Medulla oblongata (tissue), 1 donor: Measurements from ENCODE around the gene DPP6.
"Not testable (repeated sequence)": the region's sequence is repeated elsewhere in the genome, so short reads cannot be mapped to it uniquely, and the experiment has no call there.

ENCODE experiments used
- DNase-seq: peaks from one replicate; pipeline ENCODE4 v3.0.0-alpha.2; 2015; ENCODE audit errors: extremely low spot score

Gene DPP6

GRCh38 chr7:154051643-154052529 is at the start of gene DPP6:
Gene DPP6, plus strand, starts transcription at chr7:154052398.
- not testable (repeated sequence) for DNase-seq

DNA sequence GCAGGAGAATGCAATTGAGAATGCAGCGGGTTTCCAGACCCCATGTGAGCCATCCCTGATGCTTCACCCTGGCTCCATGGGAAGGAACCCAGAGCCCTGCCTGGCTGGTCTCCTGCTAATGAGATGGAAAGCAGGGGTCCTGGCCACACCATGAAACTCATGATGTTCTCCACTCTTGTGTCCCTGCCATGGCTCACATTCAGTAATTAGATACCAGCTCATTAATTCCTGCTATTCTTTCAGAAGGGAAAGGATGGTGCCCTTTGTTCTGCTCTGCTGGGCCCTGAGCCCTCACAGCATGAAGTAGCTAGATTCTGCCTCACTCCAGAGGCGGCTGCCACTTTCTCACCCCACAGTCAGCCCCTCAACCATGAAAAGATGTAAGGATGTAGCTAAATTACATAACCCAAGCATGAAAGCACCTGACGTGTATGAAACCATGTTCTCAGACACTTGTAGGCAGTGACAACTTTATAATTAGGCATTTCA is 42.7 kb upstream of the DPP6 start:
- not testable (repeated sequence) for DNase-seq

DNA sequence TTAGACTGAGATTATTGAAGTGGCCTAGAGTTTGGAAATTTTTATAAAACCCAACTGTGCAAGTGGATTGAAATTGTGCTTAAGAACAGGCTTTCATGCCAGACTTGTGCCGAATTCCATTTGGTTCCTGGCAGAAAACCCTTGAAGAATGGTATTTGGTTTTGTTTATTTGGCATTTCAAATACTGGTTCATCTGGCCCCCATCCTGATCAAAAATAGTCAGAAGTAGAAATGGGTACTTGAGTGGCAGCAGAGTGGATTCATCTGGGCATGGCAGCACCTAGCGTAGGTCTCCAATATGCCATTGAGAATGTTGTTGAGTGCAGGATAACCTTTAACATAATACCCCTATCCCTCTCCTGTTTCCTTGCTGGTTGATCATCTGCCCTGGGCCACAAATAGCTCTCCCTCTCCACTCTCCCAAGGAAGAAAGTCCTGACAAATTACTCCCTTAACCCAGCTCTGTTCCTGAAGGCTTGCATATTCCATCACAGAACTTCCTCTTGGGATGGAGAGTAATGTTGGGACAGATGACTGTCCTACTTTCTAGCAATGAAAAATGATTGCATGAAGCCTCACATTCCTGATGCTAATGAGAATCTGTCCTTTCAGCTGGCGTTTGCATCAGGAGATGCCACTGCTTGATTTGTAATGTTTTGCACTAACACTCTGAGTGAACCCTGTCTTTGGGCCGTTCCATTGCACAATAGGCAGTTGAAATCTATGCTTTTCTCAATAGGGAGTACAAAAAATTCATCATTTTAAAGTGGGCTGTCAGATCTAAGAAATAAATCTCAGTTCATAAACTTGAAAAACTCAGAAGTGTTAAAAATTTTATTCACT is 41.3 kb upstream of the DPP6 start:
- DNase-seq = not testable (repeated sequence)

DNA sequence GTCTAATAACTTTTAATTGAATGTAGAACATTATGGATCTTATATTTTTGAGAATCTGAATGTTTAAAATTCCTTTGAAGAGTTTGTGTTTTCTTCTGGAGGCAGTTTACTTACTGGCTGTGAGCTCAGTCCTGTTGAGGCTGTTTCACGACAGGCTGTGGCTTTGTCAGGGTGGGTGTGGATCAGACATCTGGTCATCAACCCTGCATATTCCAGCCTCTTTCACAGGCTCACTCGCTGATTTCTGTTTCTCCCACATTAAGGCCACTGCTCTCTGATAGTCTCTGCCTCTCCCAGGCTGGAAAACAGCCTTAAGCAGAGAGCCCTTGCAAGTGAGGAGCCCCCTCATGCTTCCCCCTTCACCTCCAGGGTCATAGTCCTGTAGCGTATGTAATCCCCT is 39.4 kb upstream of the DPP6 start:
- DNase-seq = not testable (repeated sequence)

- not testable (repeated sequence) for DNase-seq
These were observed 36.6 kb upstream of the DPP6 start for GRCh38 chr7:154015636-154016035.

GRCh38 chr7:154018354-154018753 is 33.8 kb upstream of the DPP6 start:
- not testable (repeated sequence) for DNase-seq

- not testable (repeated sequence) for DNase-seq
These were observed 24.4 kb upstream of the DPP6 start for GRCh38 chr7:154027805-154028204.

DNA sequence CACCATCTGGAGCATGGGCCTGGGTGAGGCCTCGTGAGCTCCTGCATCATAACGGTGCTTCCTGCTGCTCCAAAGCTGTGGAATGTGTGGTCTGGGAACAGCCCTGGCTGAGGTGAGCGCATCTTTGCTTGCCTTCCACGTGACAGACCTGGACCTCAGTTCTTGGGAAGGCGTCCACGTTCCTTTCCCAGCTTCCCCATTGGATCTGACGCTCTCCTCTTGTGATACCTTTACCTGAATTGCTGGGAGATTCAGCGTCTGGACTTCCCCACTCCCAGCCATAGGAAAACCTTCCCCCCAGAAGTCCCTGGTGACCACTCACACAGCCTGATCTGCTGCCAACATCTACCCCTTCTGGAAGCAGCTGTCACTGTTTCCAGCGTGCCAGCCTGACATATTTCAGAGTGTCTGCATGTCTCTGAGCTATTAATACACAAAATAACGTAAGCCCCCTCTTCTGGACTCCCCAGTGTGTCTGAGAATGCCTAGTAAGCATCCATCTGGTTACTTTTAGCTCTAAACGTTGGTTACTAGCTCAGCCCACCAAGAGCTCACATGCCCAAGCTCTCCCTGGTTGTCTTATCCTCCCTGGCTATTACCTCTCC is 21.6 kb upstream of the DPP6 start:
- DNase-seq = not testable (repeated sequence)

DNA sequence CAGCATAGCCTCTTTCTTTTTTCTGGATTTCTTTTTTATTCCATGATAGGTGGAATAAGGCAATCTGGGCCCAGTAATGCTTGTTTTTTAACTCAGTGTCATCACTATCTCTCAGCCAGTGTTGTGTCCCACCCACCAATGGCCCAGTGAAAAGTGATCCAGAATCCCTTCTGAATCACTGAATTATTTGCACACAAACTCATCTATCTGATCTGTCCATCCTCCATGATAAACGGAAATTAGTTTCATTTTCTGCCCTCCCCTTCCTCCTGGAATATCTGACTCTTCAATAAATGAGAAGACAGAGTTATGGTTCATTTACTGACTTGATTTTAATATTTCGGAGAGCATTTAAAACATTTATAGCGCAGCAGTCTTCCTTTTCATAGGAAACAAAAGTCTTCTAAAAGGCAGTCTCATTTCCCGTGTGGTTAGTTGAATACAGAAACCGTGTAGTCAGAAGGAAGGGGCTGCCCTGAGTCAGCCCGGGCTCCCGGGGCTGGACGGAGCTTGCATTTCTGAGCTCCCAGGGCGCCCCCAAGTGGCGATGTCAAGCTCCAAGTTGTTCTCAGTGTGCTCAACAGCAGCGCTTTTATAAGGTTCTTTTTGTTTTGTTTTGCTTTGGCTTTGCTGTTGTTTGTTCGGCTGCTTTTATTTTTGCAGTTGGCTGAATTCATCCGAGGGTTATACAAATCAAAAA is 12.6 kb upstream of the DPP6 start:
- not testable (repeated sequence) for DNase-seq

DNA sequence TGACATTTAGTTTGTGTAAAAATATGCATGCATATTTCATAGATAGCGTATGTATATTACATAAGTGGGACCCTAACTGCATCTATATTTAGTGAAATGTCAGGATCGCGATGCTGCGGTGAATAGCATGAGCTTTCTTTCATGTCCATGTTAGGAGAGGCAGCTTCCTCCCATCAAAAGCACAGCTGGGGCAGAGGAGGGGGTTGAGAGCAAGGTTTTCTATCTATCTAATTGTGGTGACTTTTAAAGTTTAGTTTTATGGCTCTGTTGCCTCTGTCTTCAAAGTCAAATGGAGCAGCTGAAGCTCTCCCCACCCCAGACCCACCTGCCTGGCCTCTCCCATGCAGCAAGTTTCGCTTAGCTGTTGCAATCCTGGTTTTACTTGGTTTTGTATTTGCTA is 1.8 kb upstream of the DPP6 start:
- not testable (repeated sequence) for DNase-seq

- not testable (repeated sequence) for DNase-seq
These were observed 1.1 kb upstream of the DPP6 start for GRCh38 chr7:154051006-154051642.

DNA sequence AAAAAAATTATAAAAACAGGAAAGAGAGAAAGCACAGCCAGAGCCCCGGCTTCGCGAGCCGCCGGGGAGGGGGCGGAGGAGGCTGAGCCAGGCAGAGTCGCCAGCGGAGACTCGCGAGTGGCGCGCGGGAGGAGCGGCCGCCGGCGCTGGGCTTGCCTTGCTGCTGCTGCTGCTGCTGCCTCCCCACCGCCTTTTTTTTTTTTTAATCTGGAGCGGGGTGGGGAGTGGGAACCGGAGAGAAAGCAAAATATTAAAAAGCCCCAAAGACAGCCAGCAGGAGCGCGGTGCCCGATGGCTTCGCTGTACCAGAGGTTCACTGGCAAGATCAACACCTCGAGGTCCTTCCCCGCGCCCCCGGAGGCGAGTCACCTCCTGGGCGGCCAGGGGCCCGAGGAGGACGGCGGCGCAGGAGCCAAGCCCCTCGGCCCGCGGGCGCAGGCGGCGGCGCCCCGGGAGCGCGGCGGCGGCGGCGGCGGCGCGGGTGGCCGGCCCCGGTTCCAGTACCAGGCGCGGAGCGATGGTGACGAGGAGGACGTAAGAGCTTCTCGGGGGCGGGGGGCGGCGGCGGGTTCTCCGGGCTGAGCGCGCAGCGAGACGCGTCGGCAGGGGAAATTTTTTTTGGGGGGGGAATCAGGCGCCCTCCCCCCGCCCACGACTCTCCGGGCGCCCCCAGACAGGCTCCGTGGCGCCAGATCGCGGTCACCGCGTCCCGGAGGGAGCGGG is 493 bp downstream of the DPP6 start:
- DNase-seq = not testable (repeated sequence)

- not testable (repeated sequence) for DNase-seq
These were observed 1.5 kb downstream of the DPP6 start for GRCh38 chr7:154053466-154054312.

DNA sequence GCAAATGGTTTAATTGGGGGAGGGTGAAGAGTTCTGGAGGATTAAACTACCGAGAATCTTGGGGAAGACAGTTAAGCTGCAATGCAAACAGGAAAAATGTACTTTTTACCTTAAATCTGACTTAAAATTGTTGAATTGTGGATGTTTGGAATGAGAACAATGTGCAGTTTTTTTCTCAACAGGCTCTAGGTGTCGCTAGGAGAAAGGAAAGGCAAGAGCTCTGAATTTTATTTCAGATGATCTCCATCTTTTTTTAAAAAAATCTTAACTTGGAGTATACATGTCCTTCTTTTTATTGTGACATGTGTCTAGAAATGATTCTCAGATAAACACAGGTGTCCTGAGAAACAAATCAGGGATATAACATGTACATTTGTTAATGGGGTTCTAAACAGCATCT is 2.5 kb downstream of the DPP6 start:
- DNase-seq = not testable (repeated sequence)

DNA sequence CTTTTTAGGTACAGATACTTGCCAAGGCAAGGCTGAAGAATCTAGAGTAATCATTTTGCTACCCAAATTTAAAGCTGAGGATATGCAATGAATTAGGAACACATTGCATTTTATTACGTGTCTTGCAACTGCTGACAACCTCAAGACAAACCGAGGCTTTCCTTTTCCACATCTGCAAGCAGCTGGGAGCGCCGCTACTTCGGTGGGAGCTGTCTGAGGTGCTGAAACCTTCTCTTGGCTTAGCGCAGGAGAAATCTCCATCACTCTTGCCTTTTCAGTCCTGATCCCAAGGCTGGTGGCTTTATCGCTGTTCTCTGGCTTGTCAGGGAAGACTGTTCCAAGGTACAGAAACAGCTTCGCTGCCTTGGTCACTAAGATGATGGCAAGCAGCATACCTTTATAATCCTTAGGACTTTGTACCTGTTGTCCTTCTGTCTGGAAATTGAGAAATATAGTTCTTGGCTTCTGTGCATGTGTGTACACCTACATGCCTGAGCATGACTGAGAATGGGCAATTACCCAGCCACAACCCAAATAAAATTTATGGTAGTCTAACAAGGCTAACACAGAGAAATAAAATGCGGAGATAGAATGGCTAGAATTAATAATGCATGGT is 3.4 kb downstream of the DPP6 start:
- peak; percentile 45 for DNase-seq

GRCh38 chr7:154058783-154059182 is 6.6 kb downstream of the DPP6 start:
- not testable (repeated sequence) for DNase-seq

- DNase-seq = not testable (repeated sequence)
These were observed 8.4 kb downstream of the DPP6 start for GRCh38 chr7:154060551-154060950.

DNA sequence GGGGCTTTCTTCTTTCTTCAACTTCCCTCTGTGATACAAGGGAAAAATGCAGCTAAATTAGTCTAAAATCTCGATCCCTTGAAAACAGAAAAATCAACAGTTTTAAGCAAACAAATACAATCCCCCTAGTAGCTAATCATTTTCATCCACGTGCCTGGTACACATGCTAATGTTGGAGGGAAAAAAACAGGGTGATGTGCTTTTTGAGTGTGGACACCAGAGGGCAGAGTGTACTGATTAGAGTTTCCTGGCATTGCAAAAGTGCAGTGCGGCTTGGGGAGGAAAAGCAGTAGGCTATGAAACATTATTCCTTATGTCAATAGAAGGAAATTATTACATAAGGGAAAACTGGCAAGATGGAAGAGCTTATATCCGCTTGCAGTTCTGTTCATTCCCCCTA is 19.6 kb downstream of the DPP6 start:
- peak; percentile 80 for DNase-seq
